Upper lobe of left lung (tissue), 4 donors: ENCODE data around the gene CAPN7.

Source experiments
- EP300 ChIP-seq, 4 donors: sonication (generic); formaldehyde crosslinking; IDR thresholded peaks; one replicate each; pipeline ENCODE4 v1.5.1; 2017; ENCODE audit warnings: antibody characterized with exemption in 4 of 4, control low read depth in 2 of 4
- POLR2A ChIP-seq, 4 donors: fragments of 450-650 bp; IDR thresholded peaks; one replicate each; pipeline ENCODE4 v1.5.1; 2016 to 2017; ENCODE audit warnings: antibody characterized with exemption in 4 of 4, mild to moderate bottlenecking in 2 of 4
- POLR2AphosphoS5 ChIP-seq, 2 donors: sonication (generic); formaldehyde crosslinking; IDR thresholded peaks; one replicate each; pipeline ENCODE4 v1.5.1; 2017; ENCODE audit warnings: antibody characterized with exemption in 2 of 2
- TF ChIP-seq, protein P1 (sequence below), 6 experiments: fragments of 450-650 bp in 4 of 6; fragments of 200-600 bp in 2 of 6; sonication (generic) in 2 of 6; IDR thresholded peaks; one replicate each; pipeline ENCODE4 v1.5.1; 2016 to 2019; ENCODE audit warnings: antibody characterized with exemption in 6 of 6

DNA sequence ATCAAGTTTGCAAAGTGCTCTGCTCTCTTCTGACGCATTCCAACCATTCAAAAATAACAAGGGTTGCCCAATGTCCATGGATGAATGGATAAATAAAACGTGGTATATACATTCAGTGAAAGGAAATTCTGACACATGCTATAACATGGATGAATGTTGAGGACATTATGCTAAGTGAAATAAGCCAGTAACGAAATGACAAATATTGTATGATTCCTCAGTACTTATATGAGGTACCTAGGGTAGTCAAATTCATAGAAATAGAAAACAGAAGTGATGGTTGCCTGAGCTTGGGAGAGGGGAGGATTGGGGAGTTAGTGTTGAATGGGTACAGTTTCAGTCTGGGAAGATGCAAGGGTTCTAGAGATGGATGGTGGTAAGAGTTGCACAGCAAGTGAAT, 92.5 kb downstream of the CAPN7 start:
- TF ChIP-seq EP300 (IDR thresholded peaks at IDR 0.05), result no peak
- TF ChIP-seq, protein P1, sequence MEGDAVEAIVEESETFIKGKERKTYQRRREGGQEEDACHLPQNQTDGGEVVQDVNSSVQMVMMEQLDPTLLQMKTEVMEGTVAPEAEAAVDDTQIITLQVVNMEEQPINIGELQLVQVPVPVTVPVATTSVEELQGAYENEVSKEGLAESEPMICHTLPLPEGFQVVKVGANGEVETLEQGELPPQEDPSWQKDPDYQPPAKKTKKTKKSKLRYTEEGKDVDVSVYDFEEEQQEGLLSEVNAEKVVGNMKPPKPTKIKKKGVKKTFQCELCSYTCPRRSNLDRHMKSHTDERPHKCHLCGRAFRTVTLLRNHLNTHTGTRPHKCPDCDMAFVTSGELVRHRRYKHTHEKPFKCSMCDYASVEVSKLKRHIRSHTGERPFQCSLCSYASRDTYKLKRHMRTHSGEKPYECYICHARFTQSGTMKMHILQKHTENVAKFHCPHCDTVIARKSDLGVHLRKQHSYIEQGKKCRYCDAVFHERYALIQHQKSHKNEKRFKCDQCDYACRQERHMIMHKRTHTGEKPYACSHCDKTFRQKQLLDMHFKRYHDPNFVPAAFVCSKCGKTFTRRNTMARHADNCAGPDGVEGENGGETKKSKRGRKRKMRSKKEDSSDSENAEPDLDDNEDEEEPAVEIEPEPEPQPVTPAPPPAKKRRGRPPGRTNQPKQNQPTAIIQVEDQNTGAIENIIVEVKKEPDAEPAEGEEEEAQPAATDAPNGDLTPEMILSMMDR (IDR thresholded peaks at IDR 0.05), result no peak
- no peak for TF ChIP-seq POLR2AphosphoS5 (IDR thresholded peaks at IDR 0.05)
- no peak for TF ChIP-seq POLR2A (IDR thresholded peaks at IDR 0.05)
